Measurements from ENCODE around the gene LRRC8D.
"Not testable (repeated sequence)": the region's sequence is repeated elsewhere in the genome, so short reads cannot be mapped to it uniquely, and the experiment has no call there.

LRRC8D gene

DNA sequence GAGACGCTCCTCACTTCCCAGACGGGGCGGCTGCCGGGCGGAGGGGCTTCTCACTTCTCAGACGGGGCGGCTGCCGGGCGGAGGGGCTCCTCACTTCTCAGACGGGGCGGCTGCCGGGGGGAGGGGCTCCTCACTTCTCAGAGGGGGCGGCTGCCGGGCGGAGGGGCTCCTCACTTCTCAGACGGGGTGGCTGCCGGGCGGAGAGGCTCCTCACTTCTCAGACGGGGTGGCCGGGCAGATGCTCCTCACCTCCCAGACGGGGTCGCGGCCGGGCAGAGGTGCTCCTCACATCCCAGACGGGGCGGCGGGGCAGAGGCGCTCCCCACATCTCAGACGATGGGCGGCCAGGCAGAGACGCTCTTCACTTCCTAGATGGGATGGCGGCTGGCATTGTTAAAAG lies 23.0 kb upstream of the LRRC8D start:
- not testable (repeated sequence) for H3K4me3 ChIP-seq (ENCODE audit: insufficient read depth in 1 of 2, low read depth in 1 of 2, low read length in 2 of 2)

DNA sequence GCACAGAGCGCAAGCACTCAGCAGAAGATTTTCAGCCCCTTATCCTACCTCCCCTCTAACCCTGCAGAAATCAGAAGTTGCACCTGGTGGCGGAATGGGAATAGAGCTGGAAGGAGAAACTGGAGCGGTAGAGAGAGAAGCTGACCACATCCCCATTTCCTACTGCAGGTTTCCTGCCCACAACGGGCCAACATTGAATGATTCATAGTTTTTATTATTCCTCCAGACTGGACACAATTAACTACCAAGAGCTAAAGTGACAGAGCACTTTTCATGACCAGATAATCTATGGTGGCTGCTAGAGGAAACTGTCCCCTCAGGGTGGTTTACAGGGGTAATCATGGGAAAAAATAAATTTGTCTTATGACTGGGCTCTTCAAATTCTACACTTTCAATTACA lies 21.3 kb upstream of the LRRC8D start:
- no peak overlapping the region for H3K4me3 ChIP-seq (ENCODE audit: insufficient read depth in 1 of 2, low read depth in 1 of 2, low read length in 2 of 2)
- H2AFZ ChIP-seq (ENCODE audit: low read depth, low read length), result no peak overlapping the region
- H3K14ac ChIP-seq (ENCODE audit: low read length in 2 of 2), result no peak overlapping the region
- H2BK15ac ChIP-seq (ENCODE audit: low read depth, poor library complexity, severe bottlenecking), result no peak overlapping the region
- H3K9ac ChIP-seq (ENCODE audit: low read length), result no peak overlapping the region
- no peak overlapping the region for H2BK5ac ChIP-seq (ENCODE audit: low read depth, low read length, poor library complexity, severe bottlenecking)
- H3K18ac ChIP-seq (ENCODE audit: low read depth in 1 of 2, low read length in 2 of 2), result no peak overlapping the region
- H3K79me1 ChIP-seq (replicated peaks; ENCODE audit: low read length, poor library complexity, severe bottlenecking), result no peaks in the 10 kb centered on the region
- H4K8ac ChIP-seq (ENCODE audit: low read length), result no peak overlapping the region
- H3K4me1 ChIP-seq (ENCODE audit: control insufficient read depth, insufficient read depth, low read depth, low read length), result peaks cover 2% of the 10 kb centered on the region
- WGBS, result 67% methylated on average over 1 of the region's 4 CpGs
- no peaks in the 10 kb centered on the region for H3K36me3 ChIP-seq (ENCODE audit: control insufficient read depth in 1 of 2, insufficient read depth in 2 of 2, low read depth in 1 of 2, low read length in 2 of 2)
- no peak overlapping the region for H2BK12ac ChIP-seq (ENCODE audit: low read length in 2 of 2)
- no peak overlapping the region for H3K4ac ChIP-seq (ENCODE audit: low read depth in 1 of 2, low read length in 2 of 2)
- H3K27ac ChIP-seq (ENCODE audit: low read length, poor library complexity, severe bottlenecking), result no peak overlapping the region
- no peak overlapping the region for H2BK120ac ChIP-seq (ENCODE audit: low read depth, low read length)
- H3K9me3 ChIP-seq (ENCODE audit: control insufficient read depth, low read length), result no peaks in the 10 kb centered on the region
- no peak for DNase-seq
- H3K23ac ChIP-seq (ENCODE audit: low read length in 2 of 2), result no peak overlapping the region
- H2AK5ac ChIP-seq (ENCODE audit: low read length, severe bottlenecking), result no peak overlapping the region
- no peak overlapping the region for H3K4me2 ChIP-seq (ENCODE audit: low read length, poor library complexity, severe bottlenecking)
- H3K27me3 ChIP-seq (ENCODE audit: control insufficient read depth in 1 of 2, insufficient read depth in 1 of 2, low read length in 2 of 2), result no peaks in the 10 kb centered on the region
- H4K91ac ChIP-seq (ENCODE audit: low read length), result no peak overlapping the region

More for the DNA sequence above, 23.0 kb upstream of the LRRC8D start:
- not testable (repeated sequence) for H2BK5ac ChIP-seq (ENCODE audit: low read depth, low read length, poor library complexity, severe bottlenecking); H3K36me3 ChIP-seq (ENCODE audit: control insufficient read depth in 1 of 2, insufficient read depth in 2 of 2, low read depth in 1 of 2, low read length in 2 of 2); H2BK12ac ChIP-seq (ENCODE audit: low read length in 2 of 2); H3K4me2 ChIP-seq (ENCODE audit: low read length, poor library complexity, severe bottlenecking); H3K9ac ChIP-seq (ENCODE audit: low read length); H3K14ac ChIP-seq (ENCODE audit: low read length in 2 of 2); H3K79me1 ChIP-seq (replicated peaks; ENCODE audit: low read length, poor library complexity, severe bottlenecking); H4K91ac ChIP-seq (ENCODE audit: low read length); H2AK5ac ChIP-seq (ENCODE audit: low read length, severe bottlenecking); H2AFZ ChIP-seq (ENCODE audit: low read depth, low read length); H4K8ac ChIP-seq (ENCODE audit: low read length); H2BK120ac ChIP-seq (ENCODE audit: low read depth, low read length); H2BK15ac ChIP-seq (ENCODE audit: low read depth, poor library complexity, severe bottlenecking); H3K23ac ChIP-seq (ENCODE audit: low read length in 2 of 2); H3K27me3 ChIP-seq (ENCODE audit: control insufficient read depth in 1 of 2, insufficient read depth in 1 of 2, low read length in 2 of 2); H3K9me3 ChIP-seq (ENCODE audit: control insufficient read depth, low read length); H3K4me1 ChIP-seq (ENCODE audit: control insufficient read depth, insufficient read depth, low read depth, low read length); H3K4ac ChIP-seq (ENCODE audit: low read depth in 1 of 2, low read length in 2 of 2); H3K18ac ChIP-seq (ENCODE audit: low read depth in 1 of 2, low read length in 2 of 2); H3K27ac ChIP-seq (ENCODE audit: low read length, poor library complexity, severe bottlenecking); DNase-seq
- WGBS, result 96% methylated on average over 17 of the region's 32 CpGs

DNA sequence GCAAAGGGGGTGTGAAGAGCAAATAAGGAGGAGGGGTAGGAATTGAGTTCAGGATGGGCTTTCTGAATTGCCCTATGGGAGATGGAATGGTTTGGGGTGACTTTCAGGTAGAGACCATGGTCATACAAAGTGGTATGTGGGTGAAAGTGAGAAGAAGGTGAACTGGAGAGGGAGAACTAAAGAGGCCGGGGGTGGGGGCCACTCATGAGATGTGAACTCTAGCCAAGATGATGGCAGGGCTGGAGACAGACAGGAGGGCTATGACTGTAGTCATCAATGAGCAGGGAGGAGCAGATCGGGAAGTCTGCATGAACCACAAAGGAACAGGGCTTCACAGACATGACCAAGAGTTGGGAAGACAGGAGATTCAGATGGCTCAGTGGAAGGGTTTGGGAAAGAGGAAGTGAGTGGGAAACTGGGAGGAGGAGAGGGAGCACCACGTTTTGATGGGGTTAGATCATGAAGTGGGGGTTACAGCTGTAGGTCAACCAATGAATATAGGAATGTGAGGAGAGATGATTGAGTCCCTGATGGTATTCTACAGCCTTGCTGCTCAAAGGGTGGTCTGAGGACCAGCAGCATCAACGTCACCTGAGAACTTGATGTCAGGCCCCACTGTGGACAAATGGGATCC lies 20.7 kb upstream of the LRRC8D start:
- Histone ChIP-seq H2BK5ac (ENCODE audit: low read depth, low read length, poor library complexity, severe bottlenecking) (no peak overlapping the region), H2AK5ac (ENCODE audit: low read length, severe bottlenecking) (no peak overlapping the region), H3K27ac (ENCODE audit: low read length, poor library complexity, severe bottlenecking) (no peak overlapping the region), H3K79me1 (replicated peaks; ENCODE audit: low read length, poor library complexity, severe bottlenecking) (no peaks in the 10 kb centered on the region), H3K9me3 (ENCODE audit: control insufficient read depth, low read length) (no peaks in the 10 kb centered on the region), H3K4me2 (ENCODE audit: low read length, poor library complexity, severe bottlenecking) (no peak overlapping the region), H3K23ac (ENCODE audit: low read length in 2 of 2) (no peak overlapping the region), H3K9ac (ENCODE audit: low read length) (no peak overlapping the region), H3K4me3 (ENCODE audit: insufficient read depth in 1 of 2, low read depth in 1 of 2, low read length in 2 of 2) (no peak overlapping the region), H2AFZ (ENCODE audit: low read depth, low read length) (no peak overlapping the region), H3K14ac (ENCODE audit: low read length in 2 of 2) (no peak overlapping the region), H3K18ac (ENCODE audit: low read depth in 1 of 2, low read length in 2 of 2) (no peak overlapping the region), H3K36me3 (ENCODE audit: control insufficient read depth in 1 of 2, insufficient read depth in 2 of 2, low read depth in 1 of 2, low read length in 2 of 2) (no peaks in the 10 kb centered on the region), H3K4me1 (ENCODE audit: control insufficient read depth, insufficient read depth, low read depth, low read length) (no peaks in the 10 kb centered on the region), H4K8ac (ENCODE audit: low read length) (no peak overlapping the region), H2BK12ac (ENCODE audit: low read length in 2 of 2) (no peak overlapping the region), H4K91ac (ENCODE audit: low read length) (no peak overlapping the region), H3K4ac (ENCODE audit: low read depth in 1 of 2, low read length in 2 of 2) (no peak overlapping the region), H2BK120ac (ENCODE audit: low read depth, low read length) (no peak overlapping the region), H2BK15ac (ENCODE audit: low read depth, poor library complexity, severe bottlenecking) (no peak overlapping the region), H3K27me3 (ENCODE audit: control insufficient read depth in 1 of 2, insufficient read depth in 1 of 2, low read length in 2 of 2) (no peaks in the 10 kb centered on the region)
- DNase-seq, result no peak
- WGBS, result 92% methylated on average over 4 of the region's 4 CpGs

GRCh38 chr1:89800718-89801117 lies 20.1 kb upstream of the LRRC8D start:
- no peak overlapping the region for H3K4me3 ChIP-seq (ENCODE audit: insufficient read depth in 1 of 2, low read depth in 1 of 2, low read length in 2 of 2)
- no peak overlapping the region for H3K27ac ChIP-seq (ENCODE audit: low read length, poor library complexity, severe bottlenecking)
- no peak overlapping the region for H2AFZ ChIP-seq (ENCODE audit: low read depth, low read length)
- H2BK12ac ChIP-seq (ENCODE audit: low read length in 2 of 2), result no peak overlapping the region
- no peak overlapping the region for H2BK5ac ChIP-seq (ENCODE audit: low read depth, low read length, poor library complexity, severe bottlenecking)
- H2BK15ac ChIP-seq (ENCODE audit: low read depth, poor library complexity, severe bottlenecking), result no peak overlapping the region
- H2BK120ac ChIP-seq (ENCODE audit: low read depth, low read length), result no peak overlapping the region
- 84% methylated on average over 5 of the region's 7 CpGs for WGBS
- no peak overlapping the region for H3K4me2 ChIP-seq (ENCODE audit: low read length, poor library complexity, severe bottlenecking)
- H3K9ac ChIP-seq (ENCODE audit: low read length), result no peak overlapping the region
- no peaks in the 10 kb centered on the region for H3K27me3 ChIP-seq (ENCODE audit: control insufficient read depth in 1 of 2, insufficient read depth in 1 of 2, low read length in 2 of 2)
- no peak overlapping the region for H3K18ac ChIP-seq (ENCODE audit: low read depth in 1 of 2, low read length in 2 of 2)
- no peaks in the 10 kb centered on the region for H3K79me1 ChIP-seq (replicated peaks; ENCODE audit: low read length, poor library complexity, severe bottlenecking)
- H3K23ac ChIP-seq (ENCODE audit: low read length in 2 of 2), result no peak overlapping the region
- H3K36me3 ChIP-seq (ENCODE audit: control insufficient read depth in 1 of 2, insufficient read depth in 2 of 2, low read depth in 1 of 2, low read length in 2 of 2), result no peaks in the 10 kb centered on the region
- no peak overlapping the region for H4K8ac ChIP-seq (ENCODE audit: low read length)
- no peak overlapping the region for H2AK5ac ChIP-seq (ENCODE audit: low read length, severe bottlenecking)
- no peak overlapping the region for H4K91ac ChIP-seq (ENCODE audit: low read length)
- DNase-seq, result no peak
- H3K4me1 ChIP-seq (ENCODE audit: control insufficient read depth, insufficient read depth, low read depth, low read length), result no peaks in the 10 kb centered on the region
- no peak overlapping the region for H3K14ac ChIP-seq (ENCODE audit: low read length in 2 of 2)
- no peak overlapping the region for H3K4ac ChIP-seq (ENCODE audit: low read depth in 1 of 2, low read length in 2 of 2)
- H3K9me3 ChIP-seq (ENCODE audit: control insufficient read depth, low read length), result no peaks in the 10 kb centered on the region
